Mesendoderm (in vitro differentiated cells): ENCODE results near the gene MMP17.
A peak's percentile ranks its signal among the peaks of the same experiment; 100 is the strongest.
"Not testable (repeated sequence)": the region's sequence is repeated elsewhere in the genome, so short reads cannot be mapped to it uniquely, and the experiment has no call there.

Experiments used
- DNase-seq: peaks from one replicate; pipeline ENCODE4 v3.0.0; 2013
- H2AK5ac ChIP-seq: 2 replicates; pipeline ENCODE4 v1.6.1; 2013; ENCODE audit warnings: low read length, inconsistent platforms
- H2BK120ac ChIP-seq: 2 replicates; pipeline ENCODE4 v1.6.1; 2013; ENCODE audit warnings: low read depth, mild to moderate bottlenecking, low read length, moderate library complexity, mixed read lengths
- H2BK15ac ChIP-seq: replicated peaks from 2 replicates; pipeline ENCODE4 v1.6.1; 2013; ENCODE audit warnings: low read depth, mild to moderate bottlenecking, moderate library complexity
- H2BK5ac ChIP-seq: 2 replicates; pipeline ENCODE4 v1.6.1; 2013; ENCODE audit warnings: low read length, inconsistent platforms
- H3K18ac ChIP-seq: 2 replicates; pipeline ENCODE4 v1.6.1; 2013; ENCODE audit warnings: mild to moderate bottlenecking, low read length, mixed read lengths
- H3K23ac ChIP-seq: one replicate; pipeline ENCODE4 v1.6.1; 2013; ENCODE audit warnings: low read length
- H3K27ac ChIP-seq: 2 replicates; pipeline ENCODE4 v1.5.1; 2013; ENCODE audit warnings: low read depth, mild to moderate bottlenecking, inconsistent platforms, low read length, moderate library complexity
- H3K27me3 ChIP-seq: 2 replicates; pipeline ENCODE4 v1.6.1; 2013; ENCODE audit warnings: low read length, control low read depth, mild to moderate bottlenecking, inconsistent platforms; ENCODE audit not compliant: insufficient read depth, poor library complexity
- H3K36me3 ChIP-seq: 2 replicates; pipeline ENCODE4 v1.6.1; 2013; ENCODE audit warnings: low read length, inconsistent platforms; ENCODE audit not compliant: control insufficient read depth, insufficient read depth
- H3K4ac ChIP-seq: one replicate; pipeline ENCODE4 v1.6.1; 2013; ENCODE audit warnings: low read depth, mild to moderate bottlenecking, low read length, moderate library complexity
- H3K4me1 ChIP-seq: 2 replicates; pipeline ENCODE4 v1.6.1; 2013; ENCODE audit warnings: low read depth, low read length, inconsistent platforms; ENCODE audit not compliant: control insufficient read depth
- H3K4me2 ChIP-seq: 2 replicates; pipeline ENCODE4 v1.6.1; 2013; ENCODE audit warnings: low read length
- H3K4me3 ChIP-seq: 2 replicates; pipeline ENCODE4 v1.5.1; 2013; ENCODE audit warnings: mild to moderate bottlenecking, low read length
- H3K56ac ChIP-seq: one replicate; pipeline ENCODE4 v1.6.1; 2013; ENCODE audit warnings: low read length
- H3K79me1 ChIP-seq: 2 replicates; pipeline ENCODE4 v1.6.1; 2013; ENCODE audit warnings: low read length, inconsistent platforms
- H3K79me2 ChIP-seq: 2 replicates; pipeline ENCODE4 v1.6.1; 2013; ENCODE audit warnings: mild to moderate bottlenecking, low read length; ENCODE audit not compliant: control insufficient read depth, insufficient read depth
- H3K9ac ChIP-seq: 2 replicates; pipeline ENCODE4 v1.6.1; 2013; ENCODE audit warnings: low read length, inconsistent platforms
- H4K5ac ChIP-seq: one replicate; pipeline ENCODE4 v1.6.1; 2013; ENCODE audit warnings: low read length
- H4K8ac ChIP-seq: one replicate; pipeline ENCODE4 v1.6.1; 2013; ENCODE audit warnings: low read depth, mild to moderate bottlenecking, control low read depth, low read length, moderate library complexity
- WGBS: extraction: QIAGEN DNeasy Blood & Tissue Kit; methylation state at CpG from one replicate; pipeline ENCODE4 v1.1.7; 2013; ENCODE audit warnings: low lambda C conversion rate, missing lambda C conversion rate; ENCODE audit not compliant: insufficient coverage; ENCODE audit errors: extremely low coverage; 5-methylcytosine and 5-hydroxymethylcytosine counted together

Gene MMP17

DNA sequence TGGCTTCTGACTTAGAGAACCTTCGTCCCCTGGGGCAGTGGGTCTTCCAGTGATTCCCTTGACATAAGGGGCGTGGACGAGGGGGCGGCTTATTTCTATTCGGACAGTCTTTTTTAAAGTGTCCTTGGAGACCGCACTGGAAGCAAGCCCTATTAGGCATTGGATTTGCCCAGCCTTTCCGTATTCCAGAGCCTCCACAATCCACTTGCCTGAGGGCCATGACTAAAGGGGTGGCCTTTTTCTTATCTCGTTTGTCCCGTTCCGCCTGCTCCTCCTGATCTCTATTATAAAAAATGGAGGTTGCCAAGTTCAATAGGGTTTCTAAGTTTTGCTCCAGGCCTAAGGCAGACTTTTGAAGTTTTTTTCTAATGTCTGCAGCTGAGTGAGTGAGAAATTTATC, 49.0 kb downstream of the MMP17 start:
- H3K18ac ChIP-seq, H3K36me3 ChIP-seq, H2BK120ac ChIP-seq, H3K4me1 ChIP-seq, H3K4me2 ChIP-seq, H4K8ac ChIP-seq, H3K27me3 ChIP-seq, H3K56ac ChIP-seq, H3K27ac ChIP-seq, H3K23ac ChIP-seq, H2AK5ac ChIP-seq, H2BK15ac ChIP-seq, H4K5ac ChIP-seq, DNase-seq, H3K4me3 ChIP-seq, H3K79me1 ChIP-seq, H3K79me2 ChIP-seq, H3K4ac ChIP-seq, H2BK5ac ChIP-seq, H3K9ac ChIP-seq: not testable (repeated sequence)
- WGBS = no CpG with 5 or more reads among the region's 10 CpGs

GRCh38 chr12:131878436-131878835, 50.2 kb downstream of the MMP17 start:
- not testable (repeated sequence) for H2BK15ac ChIP-seq, H4K5ac ChIP-seq, H3K36me3 ChIP-seq, H3K79me2 ChIP-seq, H3K27ac ChIP-seq, H2BK120ac ChIP-seq, H2AK5ac ChIP-seq, H2BK5ac ChIP-seq, H3K18ac ChIP-seq, H3K23ac ChIP-seq, H3K27me3 ChIP-seq, H4K8ac ChIP-seq, H3K4ac ChIP-seq, H3K4me2 ChIP-seq, DNase-seq, H3K4me3 ChIP-seq, H3K79me1 ChIP-seq, H3K4me1 ChIP-seq, H3K56ac ChIP-seq, H3K9ac ChIP-seq
- WGBS = no CpG with 5 or more reads among the region's 3 CpGs

- H3K79me2 ChIP-seq = no peaks in the 10 kb centered on the region
- H3K36me3 ChIP-seq = no peaks in the 10 kb centered on the region
- H3K79me1 ChIP-seq = no peaks in the 10 kb centered on the region
- peak; percentile 81 for DNase-seq
- peak overlapping the region; percentile 65 for H3K56ac ChIP-seq
- no peak overlapping the region for H3K9ac ChIP-seq
- H3K4me3 ChIP-seq = no peak overlapping the region
- no peak overlapping the region for H2AK5ac ChIP-seq
- H2BK120ac ChIP-seq = no peak overlapping the region
- H3K4ac ChIP-seq = no peak overlapping the region
- no peaks in the 10 kb centered on the region for H3K27me3 ChIP-seq
- no peak overlapping the region for H2BK15ac ChIP-seq
- no peak overlapping the region for H4K5ac ChIP-seq
- H2BK5ac ChIP-seq = no peak overlapping the region
- WGBS = no CpG with 5 or more reads among the region's 16 CpGs
- H3K18ac ChIP-seq = no peak overlapping the region
- no peak overlapping the region for H3K4me2 ChIP-seq
- H3K4me1 ChIP-seq = no peaks in the 10 kb centered on the region
- H4K8ac ChIP-seq = no peak overlapping the region
- no peak overlapping the region for H3K23ac ChIP-seq
- H3K27ac ChIP-seq = no peak overlapping the region
Measured at GRCh38 chr12:131882804-131883520, 54.8 kb downstream of the MMP17 start.

DNA sequence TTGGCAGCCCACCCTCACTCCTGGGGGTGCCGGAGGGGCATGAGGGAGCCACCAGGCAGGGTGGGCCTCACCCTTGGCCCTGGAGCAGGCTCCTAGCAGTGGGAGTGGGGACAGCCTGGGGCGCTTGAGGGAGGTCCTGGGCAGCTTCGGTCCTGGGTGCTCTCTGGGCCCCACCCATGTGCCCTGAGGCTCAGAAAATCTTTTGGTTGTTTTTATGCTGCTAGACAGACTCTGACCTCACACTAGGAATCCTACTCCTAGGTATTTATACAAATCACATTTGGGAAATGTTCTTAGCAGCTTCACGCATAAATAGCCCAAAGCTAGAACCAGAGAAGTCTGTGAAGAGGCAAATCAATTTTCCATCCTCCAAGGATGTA, 55.3 kb downstream of the MMP17 start:
- Histone ChIP-seq H4K5ac (no peak overlapping the region), H3K18ac (no peak overlapping the region), H3K27me3 (no peaks in the 10 kb centered on the region), H4K8ac (no peak overlapping the region), H2BK120ac (no peak overlapping the region), H3K79me1 (no peaks in the 10 kb centered on the region), H3K27ac (no peak overlapping the region), H3K4me1 (no peaks in the 10 kb centered on the region), H2BK5ac (no peak overlapping the region), H3K4me3 (no peak overlapping the region), H3K4me2 (no peak overlapping the region), H2BK15ac (no peak overlapping the region), H3K9ac (no peak overlapping the region), H3K23ac (no peak overlapping the region), H3K56ac (no peak overlapping the region), H3K4ac (no peak overlapping the region), H2AK5ac (no peak overlapping the region), H3K79me2 (no peaks in the 10 kb centered on the region), H3K36me3 (no peaks in the 10 kb centered on the region)
- WGBS = no CpG with 5 or more reads among the region's 4 CpGs
- DNase-seq = no peak

DNA sequence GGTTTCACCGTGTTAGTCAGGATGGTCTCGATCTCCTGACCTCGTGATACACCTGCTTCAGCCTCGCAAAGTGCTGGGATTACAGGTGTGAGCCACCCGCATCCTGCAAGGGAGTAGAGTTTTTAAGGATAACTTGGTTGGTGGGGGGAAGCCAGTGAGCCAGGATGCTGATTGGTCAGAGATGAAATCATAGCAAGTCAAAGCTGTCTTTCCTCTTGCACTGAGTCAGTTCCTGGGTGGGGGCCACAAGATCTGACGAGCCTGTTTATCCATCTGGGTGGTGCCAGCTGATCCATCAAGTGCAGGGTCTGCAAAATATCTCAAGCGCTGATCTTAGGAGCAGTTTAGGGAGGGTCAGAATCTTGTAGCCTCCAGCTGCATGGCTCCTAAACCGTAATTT, 56.9 kb downstream of the MMP17 start:
- not testable (repeated sequence) for H4K8ac ChIP-seq, H3K23ac ChIP-seq, H3K79me2 ChIP-seq

GRCh38 chr12:131885543-131886057, 57.4 kb downstream of the MMP17 start:
- no CpG with 5 or more reads among the region's 7 CpGs for WGBS

More for the DNA sequence above, 56.9 kb downstream of the MMP17 start:
- WGBS = no CpG with 5 or more reads among the region's 8 CpGs
- H3K4me2 ChIP-seq, H3K4me3 ChIP-seq, H2BK120ac ChIP-seq, H3K27me3 ChIP-seq, H2BK15ac ChIP-seq, H3K79me1 ChIP-seq, H3K9ac ChIP-seq, DNase-seq, H3K56ac ChIP-seq, H3K18ac ChIP-seq, H3K27ac ChIP-seq, H3K36me3 ChIP-seq, H2BK5ac ChIP-seq, H4K5ac ChIP-seq, H3K4ac ChIP-seq, H2AK5ac ChIP-seq, H3K4me1 ChIP-seq: not testable (repeated sequence)

More at GRCh38 chr12:131885543-131886057, 57.4 kb downstream of the MMP17 start:
- Histone ChIP-seq H3K27ac (no peak overlapping the region), H4K8ac (no peak overlapping the region), H3K4me2 (no peak overlapping the region), H3K18ac (no peak overlapping the region), H3K4ac (no peak overlapping the region), H3K79me2 (no peaks in the 10 kb centered on the region), H2BK5ac (no peak overlapping the region), H3K27me3 (no peaks in the 10 kb centered on the region), H3K9ac (no peak overlapping the region), H2AK5ac (no peak overlapping the region), H4K5ac (no peak overlapping the region), H3K79me1 (no peaks in the 10 kb centered on the region), H3K36me3 (no peaks in the 10 kb centered on the region), H3K4me1 (peaks cover 2% of the 10 kb centered on the region), H2BK120ac (no peak overlapping the region), H3K23ac (no peak overlapping the region), H2BK15ac (no peak overlapping the region), H3K4me3 (no peak overlapping the region), H3K56ac (no peak overlapping the region)
- no peak for DNase-seq
